Measurements from ENCODE around the gene ANGEL1. TPM values are rescaled to one million over a fixed set of nuclear protein-coding genes. Genes with fewer than 3 reads are reported as not detected.

Gene ANGEL1
- total and polyA plus RNA-seq, 2 of the 13 experiments (the other 11 are each of a cell fraction or from before 2014, with no cell fraction given), result 14.3 to 20.1 TPM

DNA sequence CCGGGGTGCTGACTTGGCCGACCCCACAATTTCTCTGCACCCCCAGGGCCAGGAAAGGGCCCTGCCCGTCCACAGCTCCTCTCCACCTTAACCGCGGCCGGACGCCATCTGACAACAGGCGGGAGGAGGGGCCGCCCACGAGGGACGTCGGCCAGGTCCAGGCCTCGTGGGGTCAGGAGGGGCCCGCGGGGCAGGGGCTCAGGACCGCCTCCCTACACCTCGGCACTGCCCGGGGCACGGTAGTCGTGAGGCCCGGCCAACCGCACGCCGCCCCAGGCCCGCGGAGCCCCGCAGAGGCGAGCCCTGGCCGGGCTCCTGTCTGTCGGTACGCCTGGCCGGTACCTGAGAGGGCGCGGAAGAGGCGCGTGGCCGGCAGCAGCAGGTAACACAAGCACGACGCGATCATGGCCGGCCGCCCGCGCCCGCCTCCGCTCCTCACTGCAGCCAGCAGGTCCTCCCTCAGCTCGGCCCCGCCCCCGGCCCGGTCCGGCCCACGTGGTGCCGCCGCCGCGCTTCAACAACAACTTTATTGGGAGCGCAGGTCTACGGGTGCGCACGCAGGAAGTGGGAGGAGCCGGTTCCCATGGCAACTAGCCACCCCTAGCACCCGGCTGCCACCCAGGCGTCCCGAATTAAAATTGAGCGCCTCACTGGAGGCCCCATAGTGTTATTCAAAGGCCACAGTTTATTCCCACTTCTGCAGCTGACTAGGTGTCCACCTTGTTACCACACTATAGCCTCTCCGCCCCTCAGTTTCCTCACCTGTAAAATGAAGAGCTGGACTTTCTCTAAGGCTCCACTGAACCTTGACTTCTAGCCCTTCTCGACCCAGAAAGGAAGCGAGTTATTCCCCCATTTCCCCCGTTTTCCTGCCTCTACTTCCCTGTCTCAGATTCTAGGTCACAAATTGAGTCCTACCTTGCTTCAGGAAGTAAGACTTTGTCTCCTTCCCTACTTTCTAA is at the start of gene ANGEL1 (continued):
- TF ChIP-seq, protein P1, sequence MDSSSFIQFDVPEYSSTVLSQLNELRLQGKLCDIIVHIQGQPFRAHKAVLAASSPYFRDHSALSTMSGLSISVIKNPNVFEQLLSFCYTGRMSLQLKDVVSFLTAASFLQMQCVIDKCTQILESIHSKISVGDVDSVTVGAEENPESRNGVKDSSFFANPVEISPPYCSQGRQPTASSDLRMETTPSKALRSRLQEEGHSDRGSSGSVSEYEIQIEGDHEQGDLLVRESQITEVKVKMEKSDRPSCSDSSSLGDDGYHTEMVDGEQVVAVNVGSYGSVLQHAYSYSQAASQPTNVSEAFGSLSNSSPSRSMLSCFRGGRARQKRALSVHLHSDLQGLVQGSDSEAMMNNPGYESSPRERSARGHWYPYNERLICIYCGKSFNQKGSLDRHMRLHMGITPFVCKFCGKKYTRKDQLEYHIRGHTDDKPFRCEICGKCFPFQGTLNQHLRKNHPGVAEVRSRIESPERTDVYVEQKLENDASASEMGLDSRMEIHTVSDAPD (CRISPR knock-in tag; IDR thresholded peaks at IDR 0.05), result peak; percentile 45; the same call in 1 of the 2 replicates
- TF ChIP-seq RAD21 (CRISPR knock-in tag; IDR thresholded peaks at IDR 0.05), result no peak; the same call in 1 of the 2 replicates
- no peak for TF ChIP-seq ZNF605 (CRISPR knock-in tag; IDR thresholded peaks at IDR 0.05)
- peak; percentile 72; the same call in 1 of the 2 replicates for TF ChIP-seq FOXK1 (CRISPR knock-in tag; IDR thresholded peaks at IDR 0.05; ENCODE audit: borderline replicate concordance, low read depth)
- TF ChIP-seq ZNF749 (CRISPR knock-in tag; IDR thresholded peaks at IDR 0.05; ENCODE audit: borderline replicate concordance), result peak; percentile 85; the same call in 1 of the 2 replicates
- TF ChIP-seq THAP11 (CRISPR knock-in tag; IDR thresholded peaks at IDR 0.05), result peak; percentile 89
- TF ChIP-seq XBP1 (CRISPR knock-in tag; IDR thresholded peaks at IDR 0.05), result no peak
- no peak; the same call in 1 of the 2 replicates for TF ChIP-seq KDM5A (IDR thresholded peaks at IDR 0.05; ENCODE audit: borderline replicate concordance, low read length)
- TF ChIP-seq U2AF2 (IDR thresholded peaks at IDR 0.05; ENCODE audit: low read depth, low read length), result peak; percentile 96
- no peak for TF ChIP-seq ZNF10 (CRISPR knock-in tag; IDR thresholded peaks at IDR 0.05; ENCODE audit: borderline replicate concordance, low read depth)
- no peak for TF ChIP-seq CEBPG (CRISPR knock-in tag; IDR thresholded peaks at IDR 0.05)
- TF ChIP-seq, protein P2, sequence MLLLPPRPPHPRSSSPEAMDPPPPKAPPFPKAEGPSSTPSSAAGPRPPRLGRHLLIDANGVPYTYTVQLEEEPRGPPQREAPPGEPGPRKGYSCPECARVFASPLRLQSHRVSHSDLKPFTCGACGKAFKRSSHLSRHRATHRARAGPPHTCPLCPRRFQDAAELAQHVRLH (CRISPR knock-in tag; IDR thresholded peaks at IDR 0.05; ENCODE audit: borderline replicate concordance, low read depth), result peak; percentile 90; the same call in 1 of the 2 replicates
- no peak for TF ChIP-seq ZNF326 (CRISPR knock-in tag; IDR thresholded peaks at IDR 0.05; ENCODE audit: borderline replicate concordance)
- TF ChIP-seq PHB2 (IDR thresholded peaks at IDR 0.05; ENCODE audit: partially characterized antibody), result no peak
- no peak for TF ChIP-seq ZNF879 (CRISPR knock-in tag; IDR thresholded peaks at IDR 0.05)
- TF ChIP-seq, protein P3, sequence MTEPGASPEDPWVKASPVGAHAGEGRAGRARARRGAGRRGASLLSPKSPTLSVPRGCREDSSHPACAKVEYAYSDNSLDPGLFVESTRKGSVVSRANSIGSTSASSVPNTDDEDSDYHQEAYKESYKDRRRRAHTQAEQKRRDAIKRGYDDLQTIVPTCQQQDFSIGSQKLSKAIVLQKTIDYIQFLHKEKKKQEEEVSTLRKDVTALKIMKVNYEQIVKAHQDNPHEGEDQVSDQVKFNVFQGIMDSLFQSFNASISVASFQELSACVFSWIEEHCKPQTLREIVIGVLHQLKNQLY (CRISPR knock-in tag; IDR thresholded peaks at IDR 0.05), result peak; percentile 50; the same call in 1 of the 2 replicates
- TF ChIP-seq NFRKB (IDR thresholded peaks at IDR 0.05), result no peak
- no peak for TF ChIP-seq MYNN (CRISPR knock-in tag; IDR thresholded peaks at IDR 0.05; ENCODE audit: low read depth)
- peak; percentile 97 for TF ChIP-seq ZNF263 (CRISPR knock-in tag; IDR thresholded peaks at IDR 0.05)
- peak; percentile 58 for TF ChIP-seq TEAD3 (CRISPR knock-in tag; optimal IDR thresholded peaks at IDR 0.05; ENCODE audit: borderline replicate concordance)
- no peak for TF ChIP-seq MAFF (IDR thresholded peaks at IDR 0.05; ENCODE audit: low read depth, low read length)
- TF ChIP-seq, protein P4, sequence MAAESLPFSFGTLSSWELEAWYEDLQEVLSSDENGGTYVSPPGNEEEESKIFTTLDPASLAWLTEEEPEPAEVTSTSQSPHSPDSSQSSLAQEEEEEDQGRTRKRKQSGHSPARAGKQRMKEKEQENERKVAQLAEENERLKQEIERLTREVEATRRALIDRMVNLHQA (CRISPR knock-in tag; IDR thresholded peaks at IDR 0.05), result no peak
- peak; percentile 85 for TF ChIP-seq ZNF331 (CRISPR knock-in tag; IDR thresholded peaks at IDR 0.05)
- no peak for TF ChIP-seq ADNP (CRISPR knock-in tag; IDR thresholded peaks at IDR 0.05)

Data from HepG2 (cell line).